Aorta (tissue), 5 donors: ENCODE data around the gene ITGA7. TPM values are rescaled to one million over a fixed set of nuclear protein-coding genes. Genes with fewer than 3 reads are reported as not detected.

Experiments
- ATAC-seq: fragments of 200-7000 bp; cut with Tn5 transposase; one replicate; pipeline ENCODE4 v1.9.1; 2022; ENCODE audit warnings: moderate library complexity; ENCODE audit not compliant: low FRiP score
- DNase-seq, 2 donors: peaks; one replicate each; pipeline ENCODE4 v3.0.0-alpha.2; 2020
- H3K27ac ChIP-seq, 2 donors: one replicate each; pipeline ENCODE4 v1.5.1; 2013; ENCODE audit warnings: low read length in 2 of 2, mild to moderate bottlenecking in 2 of 2, moderate library complexity in 2 of 2, control low read depth in 1 of 2, inconsistent platforms in 1 of 2, low read depth in 1 of 2
- H3K27me3 ChIP-seq, 2 donors: one replicate each; pipeline ENCODE4 v1.6.1; 2013; ENCODE audit warnings: control low read depth in 1 of 2, low read length in 1 of 2, mild to moderate bottlenecking in 1 of 2, moderate library complexity in 1 of 2; ENCODE audit not compliant: insufficient read depth in 2 of 2, control insufficient read depth in 1 of 2
- H3K36me3 ChIP-seq, 2 donors: one replicate each; pipeline ENCODE4 v1.6.1; 2013; ENCODE audit warnings: control low read depth in 1 of 2, low read length in 1 of 2, mild to moderate bottlenecking in 1 of 2; ENCODE audit not compliant: insufficient read depth in 2 of 2, control insufficient read depth in 1 of 2
- H3K4me1 ChIP-seq, 2 donors: one replicate each; pipeline ENCODE4 v1.6.1; 2013; ENCODE audit warnings: low read length in 2 of 2, control low read depth in 1 of 2, mild to moderate bottlenecking in 1 of 2, moderate library complexity in 1 of 2; ENCODE audit not compliant: insufficient read depth in 2 of 2, control insufficient read depth in 1 of 2
- H3K4me3 ChIP-seq, 2 donors: one replicate each; pipeline ENCODE4 v1.5.1; 2013; ENCODE audit warnings: low read length in 2 of 2, control low read depth in 1 of 2, mild to moderate bottlenecking in 1 of 2
- H3K9me3 ChIP-seq: one replicate; pipeline ENCODE4 v1.6.1; 2013; ENCODE audit warnings: mild to moderate bottlenecking, low read length; ENCODE audit not compliant: control insufficient read depth
- WGBS, 2 donors: extraction: QIAGEN DNeasy Blood & Tissue Kit; methylation state at CpG; one replicate each; pipeline ENCODE4 v1.1.7; 2013; 5-methylcytosine and 5-hydroxymethylcytosine counted together
- intact Hi-C, 2 donors: fragments of 100-400 bp; cut with DNase I; formaldehyde crosslinking; loops; one replicate each; pipeline versions ENCODE4 v1.14.2 to v1.15.0; 2022
- polyA plus RNA-seq, 2 donors: library from polyadenylated mRNA; stranded (reverse); fragments of 200-250 nt; gene quantifications; one replicate each; pipeline ENCODE4 v1.2.3, GENCODE V29; 2013
- total RNA-seq, 2 donors: library from RNA; stranded (reverse); fragmentation: NEBNext Ultra II Directional; extraction: Animal tissue kit (Norgen Biotek cat#: 25700); gene quantifications; one replicate each; pipeline ENCODE4 v1.2.1, GENCODE V29; 2021
- donor health status: healthy with polysubstance abuse.
- donor health status: Bipolar disorder and iron deficiency.
- donor health status: DM: no; HTN: no; CAD: no.
- donor health status: DM: no; HTN: no; CAD: no.
- donor health status: DM: yes; HTN: yes; CAD: no.

The ITGA7 gene
- total and polyA plus RNA-seq, 4 donors, result 76.1 to 747 (median 548) TPM

DNA sequence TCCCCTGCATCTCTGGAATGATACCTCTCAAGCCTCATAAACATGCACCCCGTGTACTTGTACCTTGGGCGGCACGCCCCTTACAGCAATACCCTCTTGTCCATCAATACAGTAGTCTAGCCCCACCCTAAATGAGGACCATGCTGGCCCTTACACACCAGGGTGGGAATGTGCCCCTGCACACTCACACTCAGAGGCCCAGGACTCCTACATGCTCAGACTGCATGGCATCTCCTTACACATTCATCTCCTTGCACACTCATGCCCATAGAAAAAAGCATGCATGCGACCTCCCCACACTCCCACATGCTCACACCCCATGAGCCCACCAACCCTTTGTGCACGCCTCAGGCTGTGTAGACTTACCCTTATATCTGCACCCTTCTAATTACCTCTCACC is 22.0 kb downstream of the ITGA7 start:
- H3K36me3 ChIP-seq, result peaks cover 5 to 9% of the 10 kb centered on the region in 2 donors
- whole genome bisulfite sequencing, 2 donors, result 87 to 88% methylated on average over 5 of the region's 5 CpGs
- no peak for ATAC-seq

DNA sequence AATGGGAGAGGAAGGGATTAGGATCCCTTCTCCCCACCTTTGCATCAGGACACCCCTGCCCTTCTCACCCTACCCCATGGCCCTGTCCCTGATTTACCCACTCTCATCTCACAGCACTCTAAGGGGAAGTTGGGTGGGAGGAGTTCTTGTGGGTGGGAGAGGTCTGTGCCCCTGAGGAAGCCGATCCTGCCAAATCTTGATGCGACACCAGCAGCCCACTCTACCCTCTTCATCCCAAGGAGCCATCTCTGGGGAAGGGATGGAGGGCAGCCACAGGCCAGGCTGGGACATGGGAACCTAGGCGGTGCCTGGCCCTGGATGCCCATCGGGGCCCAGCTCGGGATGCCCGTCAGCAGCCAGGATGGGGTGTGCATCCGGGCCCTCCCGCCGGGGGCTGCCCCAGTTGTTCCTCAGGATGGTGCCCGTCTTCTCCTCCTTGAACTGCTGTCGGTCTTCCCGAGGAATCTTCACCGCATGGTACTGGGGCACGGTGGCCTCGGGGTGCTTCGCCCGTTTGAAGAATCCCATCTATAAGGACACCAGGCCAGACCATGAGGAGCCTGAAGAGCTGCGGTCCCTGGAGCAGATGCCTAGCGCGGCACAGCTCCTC is 22.8 kb downstream of the ITGA7 start:
- intact Hi-C loops, result no loop called here
- DNase-seq, result peak in 1 of 2 donors; percentile 71
- H3K9me3 ChIP-seq, result no peaks in the 10 kb centered on the region
- H3K4me1 ChIP-seq, result no peaks in the 10 kb centered on the region
- H3K4me3 ChIP-seq, result no peak overlapping the region
- H3K27me3 ChIP-seq, result no peaks in the 10 kb centered on the region
- ATAC-seq, result no peak
- H3K36me3 ChIP-seq, result peaks cover 5 to 9% of the 10 kb centered on the region in 2 donors
- no peak overlapping the region for H3K27ac ChIP-seq
- WGBS, 2 donors, result 86 to 89% methylated on average over 20 of the region's 20 CpGs

More for the DNA sequence above, 22.0 kb downstream of the ITGA7 start:
- H3K27ac ChIP-seq, result no peak overlapping the region
- no peaks in the 10 kb centered on the region for H3K9me3 ChIP-seq
- no peaks in the 10 kb centered on the region for H3K27me3 ChIP-seq
- no peaks in the 10 kb centered on the region for H3K4me1 ChIP-seq
- intact Hi-C loops, result no loop called here
- peak in 1 of 2 donors; percentile 27 for DNase-seq
- H3K4me3 ChIP-seq, result no peak overlapping the region

DNA sequence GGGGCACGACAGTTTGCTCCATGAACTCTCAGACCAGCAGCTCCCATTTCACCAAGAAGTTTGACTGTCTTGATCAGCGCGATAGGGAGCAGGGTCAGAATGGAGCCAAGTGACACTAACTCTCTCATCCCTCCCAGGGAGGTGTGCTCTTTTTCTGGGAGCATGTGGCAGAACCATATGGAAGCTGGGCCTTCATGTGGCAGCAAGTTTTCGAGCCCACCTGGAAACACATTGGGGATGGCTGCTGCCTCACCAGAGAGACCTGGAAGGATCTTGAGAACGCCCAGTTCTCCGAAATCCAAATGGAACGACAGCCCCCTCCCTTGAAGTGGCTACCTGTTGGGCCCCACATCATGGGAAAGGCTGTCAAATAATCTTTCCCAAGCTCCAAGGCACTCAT is 24.0 kb downstream of the ITGA7 start:
- H3K4me3 ChIP-seq, result no peak overlapping the region
- H3K4me1 ChIP-seq, result no peaks in the 10 kb centered on the region
- no peak for ATAC-seq
- no peaks in the 10 kb centered on the region for H3K27me3 ChIP-seq
- intact Hi-C loops, result loop anchor here in 1 of 2 donors (2.0 kb wide), 1 partner anchor 19 kb away; no protein-coding TSS in a partner anchor
- H3K27ac ChIP-seq, result no peak overlapping the region
- H3K36me3 ChIP-seq, result peaks cover 5 to 9% of the 10 kb centered on the region in 2 donors
- DNase-seq, result peak in 1 of 2 donors; percentile 35
- no peaks in the 10 kb centered on the region for H3K9me3 ChIP-seq
- WGBS, 2 donors, result 84% methylated on average over 7 of the region's 7 CpGs

DNA sequence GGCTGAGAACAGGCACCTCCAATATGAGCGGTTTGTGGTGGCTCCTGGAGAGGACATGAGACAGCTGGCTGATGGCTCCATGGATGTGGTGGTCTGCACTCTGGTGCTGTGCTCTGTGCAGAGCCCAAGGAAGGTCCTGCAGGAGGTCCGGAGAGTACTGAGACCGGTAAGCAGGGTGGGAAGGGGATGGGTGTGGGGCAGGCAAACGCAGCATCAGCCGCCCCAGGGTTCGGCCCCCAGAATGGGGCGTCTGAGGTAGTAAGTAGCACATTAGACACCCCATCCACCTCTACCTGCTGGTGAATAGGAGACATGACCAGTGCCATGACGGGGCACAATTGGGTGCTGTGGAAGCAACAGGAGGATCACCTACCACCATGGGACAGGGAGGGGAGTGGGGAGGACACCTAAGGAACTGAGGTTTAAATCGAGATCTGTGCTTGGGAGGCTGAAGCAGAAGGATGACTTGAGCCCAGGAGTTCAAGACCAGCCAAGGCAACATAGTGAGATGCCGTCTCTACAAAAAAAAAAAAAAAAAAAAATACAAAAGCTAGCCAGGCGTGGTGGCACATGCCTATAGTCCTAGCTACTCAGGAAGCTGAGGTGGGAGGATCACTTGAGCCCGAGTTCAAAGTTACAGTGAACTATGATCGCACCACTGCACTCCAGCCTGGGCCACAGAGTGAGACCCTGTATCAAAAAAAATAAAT is 25.5 kb downstream of the ITGA7 start:
- DNase-seq, result peak in 1 of 2 donors; percentile 62
- no peak overlapping the region for H3K27ac ChIP-seq
- H3K4me1 ChIP-seq, result no peaks in the 10 kb centered on the region
- H3K4me3 ChIP-seq, result no peak overlapping the region
- ATAC-seq, result peak; percentile 3
- intact Hi-C loops, result loop anchor here in 1 of 2 donors (2.0 kb wide), 1 partner anchor 21 kb away; no protein-coding TSS in a partner anchor
- 84 to 87% methylated on average over 13 of the region's 13 CpGs for WGBS, 2 donors
- H3K36me3 ChIP-seq, result peaks cover 0 to 6% of the 10 kb centered on the region in 2 donors
- no peaks in the 10 kb centered on the region for H3K27me3 ChIP-seq
- no peaks in the 10 kb centered on the region for H3K9me3 ChIP-seq

DNA sequence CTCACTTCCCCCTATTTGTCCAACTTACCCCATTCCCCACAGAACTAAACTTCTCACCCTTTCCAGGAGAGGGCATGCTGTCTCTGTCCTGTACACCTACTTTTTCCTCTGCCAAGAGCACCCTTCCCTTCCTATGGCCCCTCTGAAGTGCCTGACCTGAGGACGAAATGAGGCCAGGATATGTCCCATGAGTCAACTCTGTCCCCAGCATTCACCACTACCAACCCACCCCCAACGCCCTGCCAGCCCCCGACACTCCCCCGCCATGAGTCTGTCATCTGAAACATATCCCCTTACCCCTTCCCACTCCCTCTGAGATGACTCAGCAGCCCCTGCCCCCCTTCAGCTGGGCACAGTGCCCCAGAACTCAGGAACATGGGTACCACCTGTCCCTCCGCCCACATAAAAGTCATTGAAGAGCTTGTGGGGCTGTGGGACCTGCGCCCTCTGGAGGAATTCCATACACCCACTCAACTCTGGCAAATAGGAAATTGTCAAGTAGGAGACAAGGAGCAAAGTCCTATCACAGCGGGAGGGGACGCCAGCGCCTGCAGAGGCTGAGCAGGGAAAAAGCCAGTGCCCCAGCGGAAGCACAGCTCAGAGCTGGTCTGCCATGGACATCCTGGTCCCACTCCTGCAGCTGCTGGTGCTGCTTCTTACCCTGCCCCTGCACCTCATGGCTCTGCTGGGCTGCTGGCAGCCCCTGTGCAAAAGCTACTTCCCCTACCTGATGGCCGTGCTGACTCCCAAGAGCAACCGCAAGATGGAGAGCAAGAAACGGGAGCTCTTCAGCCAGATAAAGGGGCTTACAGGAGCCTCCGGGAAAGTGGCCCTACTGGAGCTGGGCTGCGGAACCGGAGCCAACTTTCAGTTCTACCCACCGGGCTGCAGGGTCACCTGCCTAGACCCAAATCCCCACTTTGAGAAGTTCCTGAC is 26.3 kb downstream of the ITGA7 start:
- Histone ChIP-seq H3K27ac (no peak overlapping the region), H3K4me1 (no peaks in the 10 kb centered on the region), H3K27me3 (no peaks in the 10 kb centered on the region), H3K36me3 (peaks cover 0 to 4% of the 10 kb centered on the region in 2 donors), H3K9me3 (no peaks in the 10 kb centered on the region), H3K4me3 (no peak overlapping the region)
- DNase-seq (peak; percentile 78 to 84), ATAC-seq (peak; percentile 70)
- intact Hi-C loops, result loop anchor here in 1 of 2 donors (2.0 kb wide), 3 partner anchors 21 to 55 kb away; partner anchors contain the start of gene RDH5
- WGBS, 2 donors, result 9 to 10% methylated on average over 17 of the region's 17 CpGs

DNA sequence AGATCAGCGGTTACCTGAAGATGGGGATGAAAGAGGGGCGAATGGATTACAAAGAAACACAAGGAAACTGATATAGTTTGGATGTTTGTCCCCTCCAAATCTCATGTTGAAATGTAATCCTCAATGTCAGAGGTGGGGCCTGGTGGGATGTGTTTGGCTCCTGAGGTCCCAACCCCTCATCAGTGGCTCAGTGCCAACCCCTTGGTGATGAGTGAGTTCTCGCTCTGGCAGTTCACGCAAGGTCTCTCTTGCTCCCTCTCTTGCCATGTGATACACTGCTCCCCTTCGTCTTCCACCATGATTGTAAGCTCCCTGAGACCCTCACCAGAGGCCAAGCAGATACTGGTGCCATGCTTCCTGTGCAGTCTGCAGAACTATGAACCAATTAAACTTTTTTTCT is 28.0 kb downstream of the ITGA7 start:
- ATAC-seq (no peak), DNase-seq (peak in 1 of 2 donors; percentile 61)
- Histone ChIP-seq H3K4me3 (no peak overlapping the region), H3K27ac (no peak overlapping the region), H3K4me1 (no peaks in the 10 kb centered on the region), H3K9me3 (no peaks in the 10 kb centered on the region), H3K36me3 (no peaks in the 10 kb centered on the region), H3K27me3 (no peaks in the 10 kb centered on the region)
- 94% methylated on average over 5 of the region's 5 CpGs for WGBS, 2 donors
- intact Hi-C loops, result loop anchor here in 1 of 2 donors (2.0 kb wide), 2 partner anchors 41 to 57 kb away; partner anchors contain the start of gene RDH5

DNA sequence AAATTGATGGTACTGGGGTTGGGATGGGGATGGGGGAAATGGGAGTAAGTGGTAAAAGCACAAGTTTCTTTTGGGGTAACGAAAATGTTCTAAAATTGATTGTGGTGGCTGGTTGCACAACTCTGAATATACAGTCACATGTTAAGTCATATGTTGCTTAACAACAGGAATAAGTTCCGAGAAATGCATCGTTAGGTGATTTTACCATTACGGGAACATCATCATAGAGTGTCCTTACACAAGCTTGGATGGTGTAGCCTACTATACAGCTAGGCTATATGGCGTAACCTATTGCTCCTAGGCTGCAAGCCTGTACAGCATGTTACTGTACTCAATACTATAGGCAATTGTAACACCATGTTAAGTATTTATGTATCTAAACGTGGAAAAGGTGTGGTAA is 31.0 kb downstream of the ITGA7 start:
- intact Hi-C loops, result no loop called here
- Histone ChIP-seq H3K27ac (no peak overlapping the region), H3K9me3 (no peaks in the 10 kb centered on the region), H3K4me1 (no peaks in the 10 kb centered on the region), H3K36me3 (no peaks in the 10 kb centered on the region), H3K4me3 (no peak overlapping the region), H3K27me3 (no peaks in the 10 kb centered on the region)
- no peak for ATAC-seq
- 73 to 92% methylated on average over 6 of the region's 6 CpGs for WGBS, 2 donors
- no peak for DNase-seq

DNA sequence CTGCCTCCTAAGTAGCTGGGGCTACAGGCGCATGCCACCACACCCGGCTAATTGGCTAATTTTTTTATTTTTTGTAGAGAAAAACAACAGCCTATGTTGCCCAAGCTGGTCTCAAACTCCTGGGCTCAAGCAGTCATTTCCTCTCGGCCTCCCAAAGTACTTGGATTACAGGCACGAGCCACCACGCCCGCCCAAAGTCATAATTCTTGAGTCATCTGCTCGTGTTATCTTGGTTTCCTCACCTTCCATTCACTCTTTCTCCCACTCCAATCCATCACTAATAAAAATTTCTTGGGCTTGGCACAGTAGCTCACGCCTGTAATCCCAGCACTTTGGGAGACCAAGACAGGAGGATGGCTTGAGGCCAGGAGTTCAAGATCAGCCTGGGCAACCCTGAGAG is 32.0 kb downstream of the ITGA7 start:
- no peaks in the 10 kb centered on the region for H3K4me1 ChIP-seq
- no peaks in the 10 kb centered on the region for H3K27me3 ChIP-seq
- 90 to 91% methylated on average over 8 of the region's 8 CpGs for WGBS, 2 donors
- DNase-seq (peak in 1 of 2 donors; percentile 17), ATAC-seq (no peak)
- no peak overlapping the region for H3K27ac ChIP-seq
- H3K4me3 ChIP-seq, result no peak overlapping the region
- intact Hi-C loops, result no loop called here
- no peaks in the 10 kb centered on the region for H3K36me3 ChIP-seq
- H3K9me3 ChIP-seq, result no peaks in the 10 kb centered on the region
